Endothelial cell of hepatic sinusoid (primary cell): ENCODE data around the gene MEGF11.

Experiments
- in situ Hi-C: cut with HindIII; loops from 2 replicates; pipeline ENCODE4 v1.10.0; 2017; ENCODE audit warnings: low sequenced_read_pairs

Gene MEGF11

DNA sequence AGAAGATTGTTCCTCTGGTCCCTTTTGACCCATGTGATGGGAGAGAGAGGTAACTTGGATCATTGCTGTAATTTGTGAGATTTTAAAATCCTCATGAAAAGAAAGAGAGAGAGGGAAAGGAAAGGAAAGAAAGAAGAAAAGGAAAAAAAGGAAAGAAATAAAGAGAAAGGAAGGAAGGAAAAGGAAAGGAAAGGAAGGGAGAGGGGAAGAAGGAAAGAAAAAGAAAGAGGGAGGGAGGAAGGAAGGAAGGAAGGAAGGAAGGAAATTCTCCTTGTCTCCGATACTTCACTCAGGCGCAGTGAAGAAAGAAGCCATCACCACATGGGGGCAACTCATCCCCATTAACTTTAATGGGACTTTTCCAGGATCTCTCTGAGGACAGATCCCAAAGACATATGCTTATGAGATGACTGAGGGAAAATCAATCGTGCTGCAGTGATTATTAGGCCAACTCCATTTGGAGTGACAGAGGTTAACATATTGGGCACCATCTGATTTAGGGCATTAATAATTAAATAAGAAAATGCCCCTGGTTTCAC, 123.0 kb downstream of the MEGF11 start:
- in situ Hi-C loops: no loop called here

- in situ Hi-C loops: no loop called here
Measured at GRCh38 chr15:66129586-66129985, 124.0 kb downstream of the MEGF11 start.

DNA sequence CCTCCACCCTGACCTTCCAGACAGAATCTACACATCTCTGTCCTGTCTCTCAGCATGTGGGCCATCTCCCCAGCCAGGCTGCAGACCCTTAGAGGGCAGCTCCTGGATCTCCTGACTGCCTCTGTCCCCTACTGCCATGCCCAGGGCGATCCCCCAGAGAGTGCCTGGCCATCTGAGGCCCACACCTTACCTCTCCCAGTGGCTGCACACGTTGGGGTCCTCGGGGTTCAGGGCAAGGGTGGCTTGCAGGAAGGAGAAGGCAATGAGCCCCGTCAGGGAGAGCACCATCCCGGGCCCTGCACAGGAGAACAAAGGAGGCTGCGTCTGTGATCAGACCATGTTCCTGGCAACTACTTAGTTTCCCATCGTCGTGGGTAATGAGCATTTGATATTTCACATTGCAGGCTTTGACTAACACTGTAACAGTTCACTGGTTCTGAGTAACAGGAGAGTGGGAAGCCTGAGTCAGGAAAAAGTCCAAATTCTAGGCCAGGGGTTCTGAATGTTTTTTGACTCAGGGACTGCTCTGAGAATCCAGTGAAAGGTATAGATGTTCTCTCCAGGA, 125.4 kb downstream of the MEGF11 start:
- in situ Hi-C loops: no loop called here

DNA sequence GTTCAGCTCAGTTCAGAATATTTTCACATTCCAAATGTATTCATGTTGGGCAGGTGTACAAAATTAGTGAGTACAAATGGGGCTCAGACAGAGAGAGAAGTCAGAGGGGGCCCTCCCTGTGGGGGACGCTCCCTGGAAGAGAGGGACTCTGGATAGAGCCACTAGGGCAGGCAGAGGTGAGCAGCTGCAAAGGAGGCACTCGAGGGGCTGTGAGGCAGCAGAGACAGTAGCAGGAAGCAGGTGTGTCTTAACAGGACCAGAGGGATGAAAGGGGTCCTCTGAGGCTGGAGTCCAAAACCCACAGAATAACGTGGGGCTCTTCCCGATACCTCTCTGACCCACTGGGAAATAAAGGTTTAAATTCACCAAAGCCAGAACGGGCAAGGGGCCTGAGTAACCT, 127.1 kb downstream of the MEGF11 start:
- in situ Hi-C loops: no loop called here

DNA sequence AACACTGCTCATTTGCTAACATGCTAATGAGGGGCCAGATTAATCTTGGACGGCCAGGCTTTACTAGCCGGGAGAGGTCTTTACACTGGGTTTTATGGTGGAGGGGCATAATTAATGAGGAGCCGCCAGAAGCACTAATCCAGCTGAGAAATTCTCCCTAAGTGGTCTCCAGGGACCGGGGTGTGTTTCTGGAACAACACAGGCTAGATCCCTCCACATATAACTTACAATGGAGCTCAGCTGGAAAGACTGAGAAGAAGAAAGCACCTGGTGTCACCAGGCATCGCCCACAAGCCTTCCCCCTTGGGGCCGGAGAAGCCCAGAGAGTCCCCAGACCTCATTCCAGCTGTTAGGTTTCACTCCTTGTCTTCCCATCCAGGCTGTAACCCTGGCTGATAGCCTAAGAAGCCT, 127.5 kb downstream of the MEGF11 start:
- in situ Hi-C loops: no loop called here

DNA sequence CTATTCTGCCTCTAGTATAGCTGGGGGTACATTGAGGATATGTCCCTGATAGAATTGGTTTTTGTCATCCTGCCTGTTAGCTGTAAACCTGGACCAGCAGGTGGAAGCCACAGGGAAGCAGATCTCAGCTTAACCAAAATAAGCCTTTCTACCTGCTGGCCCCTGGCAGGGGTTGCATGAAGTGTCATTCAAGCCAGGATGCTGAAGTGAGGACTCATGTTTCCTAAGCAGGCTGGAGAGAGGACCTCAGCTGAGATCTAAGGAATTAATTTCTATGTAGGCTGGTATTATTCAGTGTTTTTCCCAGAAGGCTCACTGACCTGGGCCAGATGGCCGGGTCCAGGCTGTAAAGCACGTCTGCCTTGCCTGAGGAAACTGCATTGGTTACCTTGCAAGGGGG, 128.9 kb downstream of the MEGF11 start:
- in situ Hi-C loops: no loop called here

DNA sequence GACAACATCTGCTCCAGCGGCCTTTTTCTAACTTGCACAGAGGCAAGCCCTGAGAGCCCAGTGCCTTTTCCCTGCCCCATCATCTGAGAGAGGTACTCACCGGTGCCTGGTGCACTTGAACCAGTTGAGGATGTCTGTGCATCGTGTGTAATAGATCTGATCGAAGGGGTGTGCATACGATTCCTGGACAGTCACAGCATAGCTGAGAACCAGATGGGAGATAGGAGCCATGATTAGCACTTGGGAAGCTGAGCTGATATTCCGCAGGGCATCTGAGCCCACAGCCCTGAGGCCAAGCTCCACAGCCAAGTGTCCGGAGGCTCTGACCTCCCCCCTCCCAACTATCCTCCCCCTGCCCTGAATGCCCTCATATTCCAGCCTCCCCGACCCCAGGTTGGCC, 129.8 kb downstream of the MEGF11 start:
- in situ Hi-C loops: no loop called here

DNA sequence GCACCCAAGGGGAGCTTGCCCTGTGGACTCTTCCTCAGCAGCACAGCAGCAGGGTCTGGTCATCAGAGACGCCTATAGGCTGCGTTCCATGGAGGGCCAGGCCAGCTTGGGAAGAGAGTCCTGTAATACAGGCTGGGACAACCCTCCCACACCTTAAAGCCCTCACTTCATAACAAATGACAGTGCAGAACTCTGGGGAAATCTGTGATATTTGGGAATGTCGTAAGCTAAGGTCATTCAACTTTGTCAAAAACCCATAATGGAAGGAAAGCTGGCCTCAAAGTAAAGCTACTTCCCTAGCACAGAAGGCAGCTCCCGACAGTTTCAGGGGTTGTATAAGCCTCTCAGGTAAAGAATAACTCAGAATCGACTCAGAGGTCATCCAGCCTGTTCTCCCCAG, 133.1 kb downstream of the MEGF11 start:
- in situ Hi-C loops: no loop called here

GRCh38 chr15:66117841-66118240, 135.7 kb downstream of the MEGF11 start:
- in situ Hi-C loops: no loop called here

DNA sequence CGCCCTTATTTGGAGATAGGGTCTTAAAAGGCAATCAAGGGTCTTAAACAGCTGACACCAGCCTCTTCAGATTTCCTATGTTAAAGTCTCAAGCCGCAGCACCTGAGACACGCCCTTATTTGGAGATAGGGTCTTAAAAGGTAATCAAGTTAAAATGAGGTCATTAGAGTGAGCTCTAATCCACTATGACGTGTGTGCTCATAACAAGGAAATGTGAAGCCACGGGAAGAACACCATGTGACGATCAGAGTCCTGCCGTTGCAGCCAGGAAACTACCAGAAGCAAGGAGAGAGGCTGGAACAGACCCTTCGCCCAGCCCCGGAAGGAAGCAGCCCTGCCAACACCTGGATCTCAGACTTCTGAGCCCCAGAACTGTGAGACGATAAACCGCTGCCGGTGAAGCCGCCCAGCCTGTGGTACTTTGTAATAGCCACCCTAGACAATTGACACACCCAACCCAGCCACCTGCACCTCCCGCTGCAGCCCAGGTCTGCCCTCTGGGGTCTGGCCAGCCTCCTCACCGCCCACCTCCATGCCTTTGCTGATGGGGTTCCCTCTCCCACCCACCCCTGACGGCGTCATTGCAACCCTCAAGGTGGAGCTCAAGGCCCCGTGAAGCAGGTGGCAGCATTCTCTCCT, 137.9 kb downstream of the MEGF11 start:
- in situ Hi-C loops: no loop called here

DNA sequence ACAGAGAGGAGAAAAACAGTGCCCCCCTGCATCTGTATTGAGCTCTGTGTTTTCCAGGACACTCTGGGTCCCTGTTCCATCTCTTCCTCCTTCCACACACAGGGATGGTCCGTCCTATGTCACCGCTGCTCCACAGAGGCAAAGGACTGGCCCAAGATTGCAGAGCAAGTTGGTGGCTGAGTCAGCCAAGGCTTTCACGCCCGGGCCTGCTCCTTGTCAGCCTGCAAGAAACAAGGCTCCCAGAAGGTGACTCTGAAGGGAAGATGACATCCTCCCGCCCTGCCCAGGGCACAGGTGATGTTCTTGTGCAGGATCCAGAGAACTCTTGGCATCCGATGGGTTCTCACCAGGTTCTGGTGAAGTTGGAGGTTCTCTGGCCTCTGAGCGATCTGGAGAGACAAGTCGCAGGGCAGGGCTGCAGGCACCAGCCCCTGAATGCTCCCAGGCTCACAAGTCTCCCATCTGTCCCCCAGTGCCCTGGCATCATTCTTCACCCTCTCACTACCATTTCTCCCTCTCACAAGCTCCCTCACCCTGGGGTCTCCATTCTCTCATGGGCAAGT, 138.6 kb downstream of the MEGF11 start:
- in situ Hi-C loops: no loop called here

DNA sequence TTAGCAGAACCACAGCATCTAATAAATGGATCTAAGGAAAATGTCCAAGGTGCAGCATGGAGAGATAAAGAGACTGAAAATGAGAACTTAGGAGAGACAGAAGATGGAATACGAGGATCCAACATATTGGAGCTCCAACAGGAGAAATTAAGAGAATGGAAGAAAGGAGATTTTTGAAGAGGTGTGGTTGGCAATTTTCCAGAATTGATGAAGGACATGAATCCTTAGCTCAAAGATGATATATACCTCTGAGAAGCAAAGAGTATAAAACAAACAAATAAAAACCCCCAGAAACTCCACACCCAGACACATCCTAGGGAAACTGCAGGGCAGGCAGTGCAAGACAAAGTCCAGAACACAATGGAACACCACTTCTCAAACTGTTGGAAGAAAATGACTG, 141.2 kb downstream of the MEGF11 start:
- in situ Hi-C loops: no loop called here

DNA sequence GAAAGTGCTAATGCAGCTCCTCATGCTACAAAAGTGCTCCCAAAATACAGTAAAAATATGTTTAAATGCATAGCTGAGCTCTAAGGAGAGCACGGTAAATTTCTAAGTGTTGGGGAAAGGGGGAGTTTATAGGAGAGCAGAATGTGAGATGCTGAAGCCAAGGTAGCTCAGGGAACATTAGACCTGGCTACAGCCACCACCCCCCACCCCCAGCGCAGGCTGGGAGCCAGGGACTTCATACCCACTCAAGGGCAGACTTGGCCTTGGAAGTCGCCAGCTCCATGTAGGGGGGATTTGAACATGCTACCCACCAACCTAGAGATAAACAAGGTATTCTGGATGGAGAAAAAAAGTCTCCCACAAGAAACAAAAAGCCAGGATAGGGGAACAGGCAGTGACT, 142.2 kb downstream of the MEGF11 start:
- in situ Hi-C loops: no loop called here

GRCh38 chr15:66110864-66111263, 142.7 kb downstream of the MEGF11 start:
- in situ Hi-C loops: no loop called here

DNA sequence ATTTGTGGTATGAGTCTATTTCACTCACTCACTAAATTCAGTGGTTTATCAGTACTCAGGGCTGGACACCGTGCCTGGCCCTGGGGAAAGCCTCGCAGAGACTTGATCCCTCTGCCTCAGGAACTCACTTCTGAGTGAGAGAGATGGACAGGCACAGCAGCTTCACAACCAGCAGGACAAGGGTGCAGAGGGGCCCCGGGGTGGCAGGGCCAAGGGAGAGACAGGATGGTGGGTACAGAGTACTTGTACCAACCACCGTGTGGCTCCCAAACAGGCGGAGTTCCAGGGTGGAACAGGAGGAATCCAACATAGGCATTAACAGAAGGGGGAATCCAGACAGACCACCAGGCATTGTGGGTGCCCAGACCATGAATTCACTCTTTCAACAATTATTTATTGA, 143.7 kb downstream of the MEGF11 start:
- in situ Hi-C loops: no loop called here

DNA sequence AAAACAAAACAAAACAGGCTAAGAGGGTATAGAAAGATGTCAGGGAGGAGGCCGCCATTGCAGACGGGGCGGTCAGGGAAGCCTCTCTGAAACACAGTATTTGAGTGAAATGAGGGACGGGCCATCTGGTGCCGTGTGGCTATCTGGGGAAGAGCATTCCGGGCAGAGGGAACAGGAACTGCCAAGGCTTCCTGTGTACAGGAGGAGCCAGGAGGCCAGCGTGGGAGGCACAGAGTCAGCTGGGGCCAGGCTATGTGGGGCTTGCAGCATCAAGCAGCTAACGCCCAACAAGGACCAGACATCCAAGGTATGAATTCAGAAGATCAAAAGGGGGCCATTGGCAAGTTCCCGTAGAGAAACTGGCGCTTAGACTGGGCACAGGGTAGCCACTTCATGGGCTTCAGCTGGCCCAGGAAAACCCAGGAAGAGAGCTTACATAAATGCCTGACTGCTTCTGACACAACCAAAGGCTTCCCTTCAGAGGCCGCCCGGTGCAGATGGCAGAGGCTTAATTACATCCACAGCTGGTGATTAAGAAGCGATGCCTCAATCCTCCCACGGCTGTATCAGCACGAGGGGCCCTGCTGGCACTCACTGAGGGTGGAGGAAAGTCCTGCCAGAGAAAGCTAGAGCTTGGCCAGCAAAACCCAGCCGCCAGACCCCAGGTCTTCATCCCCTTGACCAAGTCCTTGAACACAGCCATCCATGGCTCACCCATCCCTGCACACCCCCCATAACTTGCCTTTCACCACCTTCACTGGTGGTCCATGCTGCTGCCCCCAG, 144.9 kb downstream of the MEGF11 start:
- in situ Hi-C loops: no loop called here

GRCh38 chr15:66107070-66107469, 146.5 kb downstream of the MEGF11 start:
- in situ Hi-C loops: no loop called here

- in situ Hi-C loops: no loop called here
Measured at GRCh38 chr15:66105286-66106265, 148.0 kb downstream of the MEGF11 start.

DNA sequence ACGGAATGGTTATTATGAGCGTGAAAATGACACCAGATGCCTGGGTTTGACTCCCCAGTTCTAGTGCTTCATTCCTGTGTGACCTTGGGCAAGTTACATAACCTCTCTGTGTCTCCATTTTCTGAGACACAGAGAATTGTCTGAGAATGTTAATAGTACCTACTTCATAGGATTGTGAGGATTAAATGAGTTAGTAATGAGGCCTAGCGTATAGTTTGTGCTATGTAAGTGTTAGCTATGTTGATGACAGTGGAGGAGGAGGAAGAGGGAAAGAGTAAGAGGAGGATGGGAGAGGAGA, 150.3 kb downstream of the MEGF11 start:
- in situ Hi-C loops: no loop called here

GRCh38 chr15:66102563-66103292, 150.8 kb downstream of the MEGF11 start:
- in situ Hi-C loops: no loop called here
